Gastroesophageal sphincter (tissue), 3 donors: ENCODE measurements around the gene LPAR3.

ENCODE experiments used
- CTCF ChIP-seq, 4 experiments: fragments of 200-600 bp in 2 of 4; fragments of 450-650 bp in 2 of 4; sonication (generic) in 1 of 4; IDR thresholded peaks; one replicate each; pipeline ENCODE4 v1.5.1; 2017 to 2019; ENCODE audit warnings: antibody characterized with exemption in 4 of 4, mild to moderate bottlenecking in 2 of 4, moderate library complexity in 2 of 4
- EP300 ChIP-seq: sonication (generic); formaldehyde crosslinking; IDR thresholded peaks from one replicate; pipeline ENCODE4 v1.6.1; 2017; ENCODE audit warnings: antibody characterized with exemption, mild to moderate bottlenecking
- POLR2A ChIP-seq, 2 donors: fragments of 450-650 bp; IDR thresholded peaks; one replicate each; pipeline ENCODE4 v1.6.1; 2017; ENCODE audit warnings: antibody characterized with exemption in 2 of 2, mild to moderate bottlenecking in 2 of 2, moderate library complexity in 1 of 2
- POLR2AphosphoS5 ChIP-seq: sonication (generic); formaldehyde crosslinking; IDR thresholded peaks from one replicate; pipeline ENCODE4 v1.6.1; 2017; ENCODE audit warnings: antibody characterized with exemption

DNA sequence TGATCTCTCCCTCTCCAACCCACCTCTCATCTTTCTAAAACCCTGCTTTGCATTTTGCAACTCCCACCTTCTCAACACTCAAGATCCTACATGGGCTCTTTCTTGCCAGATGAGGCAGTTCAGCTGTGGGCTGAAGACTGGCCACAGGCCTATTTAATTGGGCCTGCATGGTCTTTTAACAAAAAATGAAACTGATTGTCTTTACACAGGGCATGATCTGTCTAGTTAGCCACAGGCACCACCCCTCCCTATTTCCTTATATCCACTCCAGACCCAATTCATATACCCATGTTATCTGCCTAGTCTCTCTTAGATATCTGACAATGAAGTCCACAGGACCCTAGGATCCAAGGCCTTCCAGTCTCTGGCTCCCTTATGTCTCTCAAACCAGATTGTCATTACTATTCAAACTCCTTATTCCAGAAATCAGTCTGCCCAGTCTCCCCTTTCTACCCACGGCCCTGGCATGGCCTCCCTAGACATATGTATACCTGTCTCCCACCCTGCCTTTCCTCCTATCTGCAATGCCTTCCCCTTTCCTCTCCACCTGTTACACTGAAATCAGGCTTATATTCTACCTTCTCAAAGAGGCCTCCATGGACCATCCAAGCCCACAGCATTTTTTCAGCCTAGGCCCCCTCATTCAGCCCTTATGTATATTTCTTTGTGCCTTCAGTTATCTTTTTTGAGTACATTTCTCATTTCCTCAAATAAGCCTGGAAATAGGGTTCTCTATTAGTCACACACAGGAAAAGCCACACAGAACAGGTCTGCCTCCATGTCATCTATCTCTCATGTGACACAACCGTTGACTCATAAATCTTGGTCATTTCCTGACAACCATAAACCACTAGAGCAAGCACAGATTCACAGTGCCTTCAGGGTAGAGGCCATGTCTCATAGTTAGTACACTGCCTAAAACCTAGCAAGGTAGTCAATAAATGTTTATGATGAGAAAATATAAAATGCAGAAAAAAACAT, 39.0 kb downstream of the LPAR3 start:
- TF ChIP-seq POLR2AphosphoS5, result no peak
- TF ChIP-seq CTCF (IDR thresholded peaks at IDR 0.05), result no peak
- TF ChIP-seq POLR2A (IDR thresholded peaks at IDR 0.05), result no peak
- no peak for TF ChIP-seq EP300
